ENCODE measurements around the gene PIP4K2A.
"Not testable (repeated sequence)": the region's sequence is repeated elsewhere in the genome, so short reads cannot be mapped to it uniquely, and the experiment has no call there.

PIP4K2A gene

GRCh38 chr10:22718659-22719058 lies 4.3 kb upstream of the PIP4K2A start:
- not testable (repeated sequence) for DNase-seq

GRCh38 chr10:22717728-22718127 lies 3.4 kb upstream of the PIP4K2A start:
- DNase-seq, result no peak

GRCh38 chr10:22716943-22717342 lies 2.6 kb upstream of the PIP4K2A start:
- DNase-seq, result no peak

- no peak for DNase-seq
Observed at GRCh38 chr10:22715290-22715625, 880 bp upstream of the PIP4K2A start.

GRCh38 chr10:22713853-22714478 lies 412 bp downstream of the PIP4K2A start:
- peak in 5 of 6 experiments; percentile 20 to 68 (median 60) for DNase-seq

GRCh38 chr10:22712956-22713852 lies 1.2 kb downstream of the PIP4K2A start:
- DNase-seq, result peak in 5 of 6 experiments; percentile 31 to 66 (median 41)

- DNase-seq, result peak in 1 of 6 experiments; percentile 46
Observed at GRCh38 chr10:22712211-22712955, 2.0 kb downstream of the PIP4K2A start.

- no peak for DNase-seq
Observed at GRCh38 chr10:22711373-22711772, 3.0 kb downstream of the PIP4K2A start.

GRCh38 chr10:22710139-22710745 lies 4.1 kb downstream of the PIP4K2A start:
- no peak for DNase-seq

GRCh38 chr10:22708772-22709171 lies 5.6 kb downstream of the PIP4K2A start:
- no peak for DNase-seq

- no peak for DNase-seq
Observed at GRCh38 chr10:22705527-22705926, 8.9 kb downstream of the PIP4K2A start.

- DNase-seq, result no peak
Observed at GRCh38 chr10:22704942-22705341, 9.4 kb downstream of the PIP4K2A start.

- DNase-seq, result no peak
Observed at GRCh38 chr10:22704471-22704911, 9.9 kb downstream of the PIP4K2A start.

- no peak for DNase-seq
Observed at GRCh38 chr10:22702348-22702747, 12.0 kb downstream of the PIP4K2A start.

- DNase-seq, result no peak
Observed at GRCh38 chr10:22701132-22701826, 13.1 kb downstream of the PIP4K2A start.

GRCh38 chr10:22700489-22700888 lies 13.9 kb downstream of the PIP4K2A start:
- no peak for DNase-seq

- no peak for DNase-seq
Observed at GRCh38 chr10:22699976-22700375, 14.4 kb downstream of the PIP4K2A start.

- no peak for DNase-seq
Observed at GRCh38 chr10:22698941-22699440, 15.4 kb downstream of the PIP4K2A start.

- no peak for DNase-seq
Observed at GRCh38 chr10:22697800-22698199, 16.6 kb downstream of the PIP4K2A start.

GRCh38 chr10:22697101-22697500 lies 17.3 kb downstream of the PIP4K2A start:
- no peak for DNase-seq

- DNase-seq, result no peak
Observed at GRCh38 chr10:22693860-22694259, 20.5 kb downstream of the PIP4K2A start.

- DNase-seq, result no peak
Observed at GRCh38 chr10:22693371-22693784, 21.0 kb downstream of the PIP4K2A start.
